Cortex of kidney (tissue), 1 donor: Measurements from ENCODE around the gene SDHAF1.

Experiments used
- DNase-seq: peaks from one replicate; lab custom pipeline; 2025; lab: John Stamatoyannopoulos, UW

SDHAF1 gene

DNA sequence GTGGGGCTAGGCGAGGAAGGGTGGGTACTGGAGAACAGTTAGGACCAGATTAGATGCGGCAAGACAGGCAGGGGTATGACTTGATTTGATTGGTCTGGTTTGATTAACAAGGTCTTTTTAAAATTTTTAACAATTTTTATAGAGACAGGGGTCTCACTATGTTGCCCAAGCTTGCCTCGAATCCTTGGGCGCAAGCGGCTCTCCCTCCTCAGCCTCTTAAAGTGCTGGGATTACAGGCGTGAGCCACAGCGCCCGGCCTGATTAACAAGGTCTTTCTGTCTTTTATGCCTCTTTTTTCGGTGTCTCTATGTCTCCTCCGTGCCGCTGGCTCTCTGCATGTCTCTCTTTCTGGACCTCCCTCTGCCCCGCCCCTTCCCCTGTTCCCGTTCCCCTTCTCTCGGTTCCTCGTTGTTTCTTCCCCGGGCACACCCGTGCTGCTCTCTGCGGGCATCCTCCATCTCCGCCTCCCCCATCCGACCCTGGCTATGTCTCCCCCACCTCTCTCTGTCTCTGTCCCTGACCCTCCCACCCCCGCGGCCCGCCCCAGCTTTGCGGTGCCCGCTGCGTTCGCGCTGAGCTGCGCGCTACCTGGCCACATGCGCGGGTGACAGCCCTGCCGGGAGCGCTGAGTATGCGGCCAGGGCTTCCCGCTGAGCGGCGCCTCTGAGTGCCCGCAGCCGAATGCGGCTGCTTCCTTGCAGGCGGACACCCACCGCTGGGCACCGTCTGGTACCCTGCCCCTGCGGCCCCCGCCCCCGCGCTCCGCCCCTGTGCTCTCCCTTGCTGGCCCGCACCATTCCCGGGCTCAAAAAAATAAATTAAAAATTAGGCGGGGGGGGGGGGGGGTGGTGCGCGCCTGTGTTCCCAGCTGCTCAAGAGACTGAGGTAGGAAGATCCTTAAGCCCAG lies 8.1 kb upstream of the SDHAF1 start:
- no peak for DNase-seq

- DNase-seq: no peak
These were observed 7.5 kb upstream of the SDHAF1 start for GRCh38 chr19:35987571-35987896.

DNA sequence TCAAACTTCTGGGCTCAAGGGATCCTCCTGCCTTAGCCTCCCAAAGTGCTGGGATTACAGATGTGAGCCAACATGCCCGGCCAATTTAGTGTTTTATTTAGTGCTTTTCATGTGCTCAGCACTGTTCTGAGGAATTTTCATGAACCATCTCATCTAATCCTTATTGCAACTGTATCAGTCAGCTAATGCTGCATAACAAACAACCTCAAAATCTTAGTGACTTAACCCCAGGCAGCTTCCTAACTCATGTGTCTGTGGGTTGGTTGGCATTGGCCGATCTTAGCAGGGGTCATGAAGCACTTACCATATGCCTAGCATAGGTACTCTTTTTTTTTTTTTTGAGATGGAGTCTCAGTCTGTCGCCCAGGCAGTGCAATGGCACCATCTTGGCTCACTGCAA lies 6.2 kb upstream of the SDHAF1 start:
- no peak for DNase-seq

GRCh38 chr19:35990156-35990555 lies 4.8 kb upstream of the SDHAF1 start:
- DNase-seq: no peak

DNA sequence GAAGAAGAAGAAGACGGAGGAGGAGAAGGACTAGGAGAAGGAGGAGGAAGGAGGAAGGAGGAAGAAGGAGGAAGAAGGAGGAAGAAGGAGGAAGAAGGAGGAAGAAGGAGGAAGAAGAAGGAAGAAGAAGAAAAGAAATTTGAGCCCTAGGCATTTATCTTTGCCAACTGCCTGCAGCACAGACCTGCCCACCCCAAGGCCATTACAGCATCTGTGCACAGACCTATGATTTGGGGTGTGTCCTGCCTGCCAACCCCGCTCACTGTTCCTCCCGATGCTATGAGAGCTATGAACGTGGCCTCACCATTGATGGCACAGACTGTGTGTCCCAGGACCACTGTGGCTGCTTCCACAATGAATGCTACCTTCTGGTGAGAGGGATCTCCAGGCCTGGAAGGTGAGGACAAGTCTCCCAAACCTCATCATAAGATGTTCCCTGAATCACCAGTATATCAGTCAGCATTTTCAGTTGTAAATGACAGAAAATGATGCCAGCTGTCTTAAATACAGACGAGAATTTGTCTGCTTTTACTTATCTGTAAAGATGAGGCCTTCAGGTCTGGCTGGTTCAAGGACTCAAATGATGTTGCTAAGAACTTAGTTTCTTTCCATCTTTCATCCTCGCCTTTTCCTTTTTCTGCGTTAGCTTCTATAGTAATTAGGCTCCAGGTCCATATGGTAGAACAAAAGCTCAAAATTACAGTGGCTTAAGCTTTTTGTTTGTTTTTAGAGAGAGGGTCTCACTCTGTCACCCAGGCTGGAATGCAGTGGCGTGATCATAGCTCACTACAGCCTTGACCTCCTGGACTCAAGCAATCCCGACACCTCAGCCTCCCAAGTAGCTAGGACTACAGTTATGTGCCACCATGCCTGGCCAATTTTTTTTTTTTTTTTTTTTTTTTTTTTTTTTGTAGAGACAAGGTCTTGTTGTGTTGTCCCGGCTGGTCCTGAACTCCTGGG lies 3.9 kb upstream of the SDHAF1 start:
- no peak for DNase-seq

DNA sequence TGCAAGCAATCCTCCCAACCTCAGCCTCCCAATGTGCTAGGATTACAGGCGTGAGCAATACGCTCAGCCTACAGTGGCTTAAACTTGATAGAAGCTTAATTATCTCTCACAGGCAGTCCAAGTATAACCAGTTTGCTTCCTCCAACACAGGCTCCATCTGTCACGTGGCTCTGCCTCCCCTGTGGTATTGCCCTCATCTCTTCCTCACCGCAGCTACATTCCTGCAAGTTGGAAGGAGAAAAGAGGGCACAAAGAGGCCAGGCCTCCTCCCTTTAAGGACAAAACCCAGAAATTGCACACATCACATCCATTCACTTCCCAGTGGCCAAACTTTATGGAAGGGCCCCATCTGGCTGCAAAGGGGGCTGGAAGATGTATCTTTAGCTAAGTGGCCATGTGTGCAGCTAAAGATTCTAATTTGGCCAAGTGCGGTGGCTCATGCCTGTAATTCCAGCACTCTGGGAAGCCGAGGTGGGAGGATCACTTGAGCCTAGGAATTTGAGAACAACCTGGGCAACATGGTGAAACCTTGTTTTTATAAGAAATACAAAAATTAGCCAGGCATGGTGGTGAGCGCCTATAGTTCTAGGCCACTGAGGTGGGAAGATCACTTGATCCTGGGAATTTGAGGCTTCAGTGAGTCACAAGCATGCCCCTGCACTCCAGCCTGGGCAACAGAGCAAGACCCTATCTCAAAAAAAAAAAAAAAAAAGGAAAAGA lies 3.1 kb upstream of the SDHAF1 start:
- no peak for DNase-seq

DNA sequence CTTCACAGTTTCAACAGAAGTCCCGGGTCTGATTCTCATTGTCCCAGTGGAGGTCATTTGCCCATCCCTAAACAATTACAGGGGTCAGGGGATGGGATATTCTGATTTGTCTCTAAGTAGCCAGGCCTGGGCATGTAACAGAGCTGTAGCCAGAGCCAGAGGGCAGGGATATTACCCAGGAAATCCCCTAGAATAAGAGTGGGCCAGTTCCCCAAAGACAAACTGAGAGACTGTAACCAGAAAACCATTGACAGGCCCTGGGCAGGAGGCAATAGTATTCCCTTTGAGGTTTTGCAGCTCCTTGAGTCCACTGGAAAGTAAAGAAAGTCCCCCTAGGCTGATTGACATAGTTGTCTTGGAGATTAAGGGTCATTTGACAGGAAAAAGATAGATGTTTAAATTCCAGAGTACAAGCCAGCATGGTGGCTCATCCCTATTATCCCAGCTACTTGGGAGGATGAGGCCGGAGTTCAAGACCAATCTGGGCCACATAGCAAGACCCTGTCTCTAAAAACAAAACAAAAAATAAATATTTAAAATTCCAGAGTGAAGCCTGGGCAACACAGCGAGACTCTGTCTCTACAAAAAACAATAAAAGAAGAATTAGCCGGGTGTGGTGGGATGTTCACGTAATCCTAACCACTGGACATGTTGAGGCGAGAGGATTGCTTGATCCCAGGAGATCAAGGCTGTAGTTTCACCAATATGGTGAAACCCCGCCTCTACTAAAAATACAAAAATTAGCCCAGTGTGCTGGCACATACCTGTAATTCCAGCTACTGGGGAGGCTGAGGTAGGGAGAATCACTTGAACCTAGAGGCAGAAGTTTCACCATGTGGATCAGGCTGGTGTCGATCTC lies 1.9 kb upstream of the SDHAF1 start:
- DNase-seq: no peak

DNA sequence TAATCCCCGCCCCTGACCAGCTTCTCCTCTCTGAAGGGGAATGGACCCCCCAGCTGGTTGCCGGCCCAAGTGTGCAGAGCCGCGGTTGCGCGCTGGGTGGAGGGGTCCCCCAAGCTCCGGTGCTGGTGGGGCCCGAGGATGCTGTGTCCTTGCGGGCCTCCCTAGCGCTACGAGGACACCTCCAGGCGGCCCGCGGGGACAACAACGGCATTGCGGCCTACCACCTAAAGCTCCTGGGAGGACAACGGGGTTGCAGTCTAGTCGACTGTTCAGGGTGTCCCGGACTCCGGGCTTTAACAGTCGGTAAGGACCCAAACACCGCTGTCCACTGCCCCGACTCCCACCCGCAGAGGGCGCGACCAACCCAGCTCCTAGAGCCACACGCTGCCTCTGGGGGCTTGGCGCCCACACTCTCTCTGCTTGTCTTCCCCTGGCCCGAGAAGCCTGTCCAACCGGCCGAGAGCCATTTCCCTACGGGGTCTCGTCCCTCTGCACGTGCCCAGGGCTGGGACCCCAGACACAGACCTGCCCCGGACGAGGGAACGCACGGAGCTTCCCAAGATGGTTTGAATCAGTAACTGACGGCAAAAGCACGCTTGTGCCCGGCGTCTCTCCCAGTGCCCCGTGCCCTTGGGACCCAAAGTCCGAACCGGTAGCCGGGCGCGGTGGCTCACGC lies 927 bp upstream of the SDHAF1 start:
- no peak for DNase-seq

GRCh38 chr19:35996777-35997176 lies 1.8 kb downstream of the SDHAF1 start:
- DNase-seq: no peak

DNA sequence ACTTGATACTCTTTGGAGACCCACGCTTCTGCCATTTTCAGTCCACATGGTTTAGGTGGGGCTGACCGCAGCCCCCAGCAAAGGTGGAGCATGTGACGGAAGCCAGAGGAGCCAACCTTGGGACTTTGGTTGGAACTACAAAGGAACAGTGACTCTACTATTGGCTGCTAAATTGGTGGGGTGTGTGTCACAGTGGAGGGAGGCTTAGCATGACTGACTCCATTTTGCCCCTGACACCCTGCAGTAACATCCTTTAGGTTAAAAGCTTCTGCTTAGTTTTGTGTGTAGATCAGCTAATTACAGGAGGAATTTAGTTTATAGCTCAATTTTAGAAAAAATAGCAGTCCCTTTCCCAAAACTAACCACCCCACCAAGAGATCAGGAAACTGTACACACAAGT lies 6.6 kb downstream of the SDHAF1 start:
- no peak for DNase-seq

DNA sequence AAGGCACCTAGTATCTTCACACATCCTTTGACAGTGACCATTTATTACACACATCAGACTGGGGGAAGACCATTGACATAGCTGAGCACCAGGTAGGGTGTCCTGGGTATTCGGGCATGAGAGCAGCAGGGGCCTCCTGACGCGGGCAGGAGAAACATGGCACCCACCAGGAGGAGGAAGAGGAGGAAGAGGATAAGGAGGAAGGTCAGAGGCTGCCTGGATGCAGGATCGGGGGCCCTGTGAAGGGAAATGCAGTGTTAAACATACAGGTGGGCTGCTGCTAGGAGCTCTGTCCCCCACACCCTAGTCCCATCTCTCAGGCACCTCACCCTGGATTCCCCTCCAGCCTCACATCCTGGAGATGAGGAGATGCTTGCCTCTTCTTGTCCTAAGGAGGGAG lies 8.3 kb downstream of the SDHAF1 start:
- DNase-seq: no peak

DNA sequence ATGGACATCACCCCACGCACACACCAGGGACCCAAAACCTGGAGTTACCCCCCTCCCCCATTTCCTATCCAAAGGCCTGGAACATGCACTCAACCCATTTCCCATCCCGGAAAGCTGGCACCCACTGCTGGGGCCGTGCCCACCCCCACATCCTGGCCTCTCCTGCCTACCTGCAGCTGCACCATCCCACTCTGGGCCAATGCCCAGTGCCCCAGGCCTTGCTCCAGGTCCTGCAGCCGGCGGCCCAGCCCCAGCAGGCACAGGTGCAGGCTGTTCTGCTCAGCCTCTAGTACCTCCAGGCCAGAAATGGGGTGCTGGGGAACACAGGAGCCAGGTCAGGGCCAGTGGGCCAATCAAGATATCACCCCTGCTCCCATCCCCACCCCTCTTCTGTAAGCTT lies 12.0 kb downstream of the SDHAF1 start:
- DNase-seq: no peak

GRCh38 chr19:36008336-36008978 lies 13.5 kb downstream of the SDHAF1 start, which contains the start of gene SYNE4:
Gene SYNE4 (minus strand): TSS chr19:36008813. CDS start chr19:36008681, 132 bp downstream.
- no peak for DNase-seq

DNA sequence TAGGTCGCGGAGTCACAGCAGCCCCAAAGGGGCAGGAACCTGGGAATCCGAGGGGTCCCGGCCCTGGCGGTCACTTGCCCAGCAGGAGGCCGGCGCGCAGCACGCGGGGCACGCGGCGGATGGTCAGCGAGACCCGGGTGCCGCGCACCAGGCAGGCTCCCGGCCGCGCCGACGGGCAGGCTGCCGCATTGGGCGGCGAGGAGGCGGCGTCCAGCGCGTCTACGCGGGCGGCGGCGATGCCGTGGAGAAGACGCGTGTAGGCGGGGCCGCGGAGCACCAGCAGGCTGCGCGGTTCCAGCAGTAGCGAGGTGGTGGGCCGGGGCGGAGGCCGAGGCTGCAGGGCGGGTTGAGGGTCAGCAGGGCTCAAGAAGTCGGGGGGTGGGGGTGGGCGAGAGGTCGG lies 14.2 kb downstream of the SDHAF1 start:
- no peak for DNase-seq

GRCh38 chr19:36009633-36010379 lies 14.8 kb downstream of the SDHAF1 start:
- DNase-seq: no peak

GRCh38 chr19:36010402-36010801 lies 15.4 kb downstream of the SDHAF1 start:
- DNase-seq: no peak

- no peak for DNase-seq
These were observed 18.5 kb downstream of the SDHAF1 start for GRCh38 chr19:36013280-36014011.

GRCh38 chr19:36014012-36014924 lies 19.3 kb downstream of the SDHAF1 start, which contains the start of gene ALKBH6:
Gene ALKBH6 (minus strand): TSS chr19:36014213. CDS start chr19:36013397, 816 bp downstream.
- DNase-seq: no peak
